Measurements from ENCODE around the gene DTHD1. TPM values are rescaled to one million over a fixed set of nuclear protein-coding genes. Genes with fewer than 3 reads are reported as not detected.
A peak's percentile ranks its signal among the peaks of the same experiment; 100 is the strongest.

DTHD1 gene
- total and polyA plus RNA-seq, 4 donors = 1.5 to 33.4 (median 9.1) TPM

GRCh38 chr4:36236159-36236558 lies 45.3 kb upstream of the DTHD1 start:
- Histone ChIP-seq H3K36me3 (ENCODE audit: control insufficient read depth in 4 of 4, insufficient read depth in 4 of 4, low read length in 4 of 4) (no peaks in the 10 kb centered on the region), H3K27me3 (ENCODE audit: control insufficient read depth in 3 of 3, insufficient read depth in 3 of 3, low read length in 2 of 3) (no peaks in the 10 kb centered on the region), H3K27ac (ENCODE audit: low read depth in 1 of 2, low read length in 1 of 2) (no peak overlapping the region), H3K4me1 (ENCODE audit: control insufficient read depth in 5 of 5, insufficient read depth in 5 of 5, low read length in 5 of 5) (no peaks in the 10 kb centered on the region), H3K9ac (ENCODE audit: insufficient read depth in 1 of 2, low read length in 2 of 2) (no peak overlapping the region), H3K4me3 (no peak overlapping the region), H3K9me3 (ENCODE audit: control insufficient read depth in 4 of 4, insufficient read depth in 3 of 4, low read length in 3 of 4) (peaks cover 0 to 3% (median 1%) of the 10 kb centered on the region in 4 donors)
- ATAC-seq (ENCODE audit: insufficient read depth, low FRiP score) = no peak
- TF ChIP-seq CTCF (IDR thresholded peaks at IDR 0.05; ENCODE audit: control extremely low read depth, extremely low read depth) = no peak
- no peak for DNase-seq
- 75 to 97% methylated on average over 2 of the region's 2 CpGs for WGBS, 2 donors

GRCh38 chr4:36237366-36238313 lies 43.8 kb upstream of the DTHD1 start:
- 60 to 76% methylated on average over 4 of the region's 4 CpGs for WGBS, 2 donors
- no peak overlapping the region for H3K4me3 ChIP-seq
- no peaks in the 10 kb centered on the region for H3K36me3 ChIP-seq (ENCODE audit: control insufficient read depth in 4 of 4, insufficient read depth in 4 of 4, low read length in 4 of 4)
- H3K27me3 ChIP-seq (ENCODE audit: control insufficient read depth in 3 of 3, insufficient read depth in 3 of 3, low read length in 2 of 3) = peaks cover 0 to 9% (median 6%) of the 10 kb centered on the region in 3 donors
- H3K4me1 ChIP-seq (ENCODE audit: control insufficient read depth in 5 of 5, insufficient read depth in 5 of 5, low read length in 5 of 5) = no peaks in the 10 kb centered on the region
- DNase-seq (no peak), ATAC-seq (ENCODE audit: insufficient read depth, low FRiP score) (no peak)
- peaks cover 0 to 3% (median 0%) of the 10 kb centered on the region in 4 donors for H3K9me3 ChIP-seq (ENCODE audit: control insufficient read depth in 4 of 4, insufficient read depth in 3 of 4, low read length in 3 of 4)
- no peak overlapping the region for H3K9ac ChIP-seq (ENCODE audit: insufficient read depth in 1 of 2, low read length in 2 of 2)
- no peak for TF ChIP-seq CTCF (IDR thresholded peaks at IDR 0.05; ENCODE audit: control extremely low read depth, extremely low read depth)
- H3K27ac ChIP-seq (ENCODE audit: low read depth in 1 of 2, low read length in 1 of 2) = no peak overlapping the region

GRCh38 chr4:36241771-36242170 lies 39.6 kb upstream of the DTHD1 start:
- Histone ChIP-seq H3K9ac (ENCODE audit: insufficient read depth in 1 of 2, low read length in 2 of 2) (no peak overlapping the region), H3K27ac (ENCODE audit: low read depth in 1 of 2, low read length in 1 of 2) (no peak overlapping the region), H3K36me3 (ENCODE audit: control insufficient read depth in 4 of 4, insufficient read depth in 4 of 4, low read length in 4 of 4) (no peaks in the 10 kb centered on the region), H3K4me1 (ENCODE audit: control insufficient read depth in 5 of 5, insufficient read depth in 5 of 5, low read length in 5 of 5) (no peaks in the 10 kb centered on the region), H3K9me3 (ENCODE audit: control insufficient read depth in 4 of 4, insufficient read depth in 3 of 4, low read length in 3 of 4) (peaks cover 0 to 3% (median 0%) of the 10 kb centered on the region in 4 donors), H3K27me3 (ENCODE audit: control insufficient read depth in 3 of 3, insufficient read depth in 3 of 3, low read length in 2 of 3) (peaks cover 0 to 21% (median 20%) of the 10 kb centered on the region in 3 donors), H3K4me3 (no peak overlapping the region)
- ATAC-seq (ENCODE audit: insufficient read depth, low FRiP score) (no peak), DNase-seq (peak in 1 of 3 donors; percentile 6)
- 22 to 23% methylated on average over 2 of the region's 2 CpGs for WGBS, 2 donors
- no peak for TF ChIP-seq CTCF (IDR thresholded peaks at IDR 0.05; ENCODE audit: control extremely low read depth, extremely low read depth)
